ENCODE data around the gene U2AF2. TPM values are rescaled to one million over a fixed set of nuclear protein-coding genes. Genes with fewer than 3 reads are reported as not detected.

U2AF2 gene
- polyA plus RNA-seq, 1 experiment = 90.7 TPM

DNA sequence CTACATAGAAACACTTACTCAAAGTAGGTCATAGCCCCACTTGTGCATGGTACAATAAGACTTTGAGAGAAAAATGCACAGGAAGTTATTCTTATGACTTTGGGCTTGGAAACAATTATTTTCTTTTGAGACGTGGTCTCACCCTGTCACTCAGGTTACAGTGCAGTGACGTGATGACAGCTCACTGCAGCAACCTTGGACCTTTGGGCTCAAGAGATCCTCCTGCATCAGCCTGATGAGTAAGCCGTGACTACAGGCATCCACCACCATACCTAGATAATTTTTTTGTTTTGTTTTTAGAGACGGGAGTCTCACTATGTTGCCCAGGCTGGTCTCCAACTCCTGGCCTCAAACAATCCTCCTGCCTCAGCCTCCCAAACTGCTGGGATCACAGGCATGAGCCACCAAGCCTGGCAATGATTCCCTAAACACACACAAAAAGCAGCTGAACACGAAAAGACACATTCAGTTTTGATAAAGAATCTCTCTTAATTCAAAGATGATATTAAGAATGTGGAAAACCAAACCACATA, 65.4 kb downstream of the U2AF2 start:
- Histone ChIP-seq H3K27me3 (ENCODE audit: control insufficient read depth, insufficient read depth, low read length) (no peaks in the 10 kb centered on the region), H3K9me3 (ENCODE audit: control insufficient read depth, insufficient read depth, low read length) (peaks cover 9% of the 10 kb centered on the region; the same call in 1 of the 2 replicates), H3K4me3 (ENCODE audit: low read depth, low read length) (no peak overlapping the region), H3K27ac (ENCODE audit: low read depth, low read length) (no peak overlapping the region)
- TF ChIP-seq, protein P1, sequence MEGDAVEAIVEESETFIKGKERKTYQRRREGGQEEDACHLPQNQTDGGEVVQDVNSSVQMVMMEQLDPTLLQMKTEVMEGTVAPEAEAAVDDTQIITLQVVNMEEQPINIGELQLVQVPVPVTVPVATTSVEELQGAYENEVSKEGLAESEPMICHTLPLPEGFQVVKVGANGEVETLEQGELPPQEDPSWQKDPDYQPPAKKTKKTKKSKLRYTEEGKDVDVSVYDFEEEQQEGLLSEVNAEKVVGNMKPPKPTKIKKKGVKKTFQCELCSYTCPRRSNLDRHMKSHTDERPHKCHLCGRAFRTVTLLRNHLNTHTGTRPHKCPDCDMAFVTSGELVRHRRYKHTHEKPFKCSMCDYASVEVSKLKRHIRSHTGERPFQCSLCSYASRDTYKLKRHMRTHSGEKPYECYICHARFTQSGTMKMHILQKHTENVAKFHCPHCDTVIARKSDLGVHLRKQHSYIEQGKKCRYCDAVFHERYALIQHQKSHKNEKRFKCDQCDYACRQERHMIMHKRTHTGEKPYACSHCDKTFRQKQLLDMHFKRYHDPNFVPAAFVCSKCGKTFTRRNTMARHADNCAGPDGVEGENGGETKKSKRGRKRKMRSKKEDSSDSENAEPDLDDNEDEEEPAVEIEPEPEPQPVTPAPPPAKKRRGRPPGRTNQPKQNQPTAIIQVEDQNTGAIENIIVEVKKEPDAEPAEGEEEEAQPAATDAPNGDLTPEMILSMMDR (IDR thresholded peaks at IDR 0.05; ENCODE audit: low read depth, low read length) = no peak
- CTCF ChIA-PET = no interaction called here
- POLR2A ChIA-PET = no interaction called here
- DNase-seq (ENCODE audit: low read depth, low spot score) = no peak

DNA sequence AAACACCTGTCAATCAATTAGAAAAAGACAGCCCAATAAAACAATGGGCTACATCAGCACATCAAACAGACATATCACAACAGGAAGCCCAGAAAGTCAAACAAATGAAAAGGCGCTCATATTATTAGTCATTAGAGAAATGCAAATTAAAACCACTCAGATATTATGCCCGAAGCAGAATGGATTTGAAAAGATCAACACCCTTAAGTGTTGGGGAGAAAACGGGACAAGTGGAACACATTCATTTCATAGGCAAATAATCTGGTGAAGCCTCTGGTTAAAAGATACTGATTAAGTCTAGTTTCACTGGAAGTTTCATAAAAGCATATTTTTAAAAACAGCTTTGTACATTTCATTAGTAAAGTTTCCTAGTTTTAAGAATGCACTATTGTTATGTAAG, 66.0 kb downstream of the U2AF2 start:
- no peak overlapping the region for H3K4me3 ChIP-seq (ENCODE audit: low read depth, low read length)
- ChIA-PET CTCF (no interaction called here), POLR2A (no interaction called here)
- TF ChIP-seq, protein P1 (IDR thresholded peaks at IDR 0.05; ENCODE audit: low read depth, low read length) = no peak
- H3K27me3 ChIP-seq (ENCODE audit: control insufficient read depth, insufficient read depth, low read length) = no peaks in the 10 kb centered on the region
- no peak overlapping the region for H3K27ac ChIP-seq (ENCODE audit: low read depth, low read length)
- no peak for DNase-seq (ENCODE audit: low read depth, low spot score)
- peaks cover 9% of the 10 kb centered on the region; the same call in 1 of the 2 replicates for H3K9me3 ChIP-seq (ENCODE audit: control insufficient read depth, insufficient read depth, low read length)

- CTCF ChIA-PET = no interaction called here
- TF ChIP-seq, protein P1 (IDR thresholded peaks at IDR 0.05; ENCODE audit: low read depth, low read length) = no peak
- POLR2A ChIA-PET = no interaction called here
- no peak for DNase-seq (ENCODE audit: low read depth, low spot score)
- Histone ChIP-seq H3K27me3 (ENCODE audit: control insufficient read depth, insufficient read depth, low read length) (no peaks in the 10 kb centered on the region), H3K27ac (ENCODE audit: low read depth, low read length) (no peak overlapping the region), H3K9me3 (ENCODE audit: control insufficient read depth, insufficient read depth, low read length) (peaks cover 9% of the 10 kb centered on the region), H3K4me3 (ENCODE audit: low read depth, low read length) (no peak overlapping the region)
These were observed 68.7 kb downstream of the U2AF2 start for GRCh38 chr19:55723491-55723890.

Small RNA genes lying within 50 kb of the gene (small RNA-seq; reads per million reads assigned to genes)
- not detected for gene AC010525.2 (ENCODE audit: insufficient read length, low read depth)

Other genes starting within 250 kb of the U2AF2 start
- 28.9 and 39.0 TPM in 2 replicates for gene UBE2S, start 247.2 kb upstream of the U2AF2 start, polyA plus RNA-seq (2011; rRNA removed)
- 0.01 TPM in 1 of 2 replicates, not detected in the other for gene SHISA7, start 211.7 kb upstream of the U2AF2 start, polyA plus RNA-seq (2011; rRNA removed)
- 45.1 and 72.2 TPM in 2 replicates for gene ISOC2, start 193.4 kb upstream of the U2AF2 start, polyA plus RNA-seq (2011; rRNA removed)
- not detected in 2 replicates for gene C19orf85, start 190.3 kb upstream of the U2AF2 start, polyA plus RNA-seq (2011; rRNA removed)
- 0.12 and 0.31 TPM in 2 replicates for gene ZNF628, start 178.4 kb upstream of the U2AF2 start, polyA plus RNA-seq (2011; rRNA removed)
- 19.4 and 30.6 TPM in 2 replicates for gene NAT14, start 169.8 kb upstream of the U2AF2 start, polyA plus RNA-seq (2011; rRNA removed)
- gene SSC5D, start 166.6 kb upstream of the U2AF2 start, polyA plus RNA-seq (2011; rRNA removed) = 2.1 and 3.1 TPM in 2 replicates
- 0.10 and 0.15 TPM in 2 replicates for gene SBK2, start 117.9 kb upstream of the U2AF2 start, polyA plus RNA-seq (2011; rRNA removed)
- not detected in 2 replicates for gene SBK3, start 109.5 kb upstream of the U2AF2 start, polyA plus RNA-seq (2011; rRNA removed)
- 4.2 and 5.1 TPM in 2 replicates for gene ZNF579, start 74.2 kb upstream of the U2AF2 start, polyA plus RNA-seq (2011; rRNA removed)
- gene FIZ1, start 55.5 kb upstream of the U2AF2 start, polyA plus RNA-seq (2011; rRNA removed) = 3.7 and 4.5 TPM in 2 replicates
- 2.6 and 3.5 TPM in 2 replicates for gene ZNF524, start 54.7 kb upstream of the U2AF2 start, polyA plus RNA-seq (2011; rRNA removed)
- gene ZNF865, start 49.4 kb upstream of the U2AF2 start, polyA plus RNA-seq (2011; rRNA removed) = 0.88 and 1.4 TPM in 2 replicates
- 1.9 and 2.8 TPM in 2 replicates for gene ZNF784, start 30.5 kb upstream of the U2AF2 start, polyA plus RNA-seq (2011; rRNA removed)
- gene ZNF580, start 14.0 kb upstream of the U2AF2 start, polyA plus RNA-seq (2011; rRNA removed) = 7.3 and 14.0 TPM in 2 replicates
- gene ZNF581, start 11.4 kb upstream of the U2AF2 start, polyA plus RNA-seq (2011; rRNA removed) = 19.1 and 22.9 TPM in 2 replicates
- 6.2 and 8.7 TPM in 2 replicates for gene CCDC106, start 6.8 kb upstream of the U2AF2 start, polyA plus RNA-seq (2011; rRNA removed)
- 32.1 and 44.1 TPM in 2 replicates for gene EPN1, start 20.2 kb downstream of the U2AF2 start, polyA plus RNA-seq (2011; rRNA removed)
- not detected in 2 replicates for gene NLRP9, start 83.4 kb downstream of the U2AF2 start, polyA plus RNA-seq (2011; rRNA removed)
- not detected in 2 replicates for gene RFPL4A, start 104.1 kb downstream of the U2AF2 start, polyA plus RNA-seq (2011; rRNA removed)
- gene RFPL4AL1, start 114.1 kb downstream of the U2AF2 start, polyA plus RNA-seq (2011; rRNA removed) = not detected in 2 replicates
- gene NLRP11, start 177.0 kb downstream of the U2AF2 start, polyA plus RNA-seq (2011; rRNA removed) = not detected in 2 replicates
- gene NLRP4, start 181.5 kb downstream of the U2AF2 start, polyA plus RNA-seq (2011; rRNA removed) = not detected in 2 replicates